Neural cell (in vitro differentiated cells): ENCODE data around the gene DPYD. TPM values are rescaled to one million over a fixed set of nuclear protein-coding genes. Genes with fewer than 3 reads are reported as not detected.

Source experiments
- H2AFZ ChIP-seq: fragments of 200-600, 300-800 bp; sonication (generic), shearing (Covaris generic); 2 replicates; pipeline ENCODE4 v1.6.0; 2014; ENCODE audit warnings: low read depth, mild to moderate bottlenecking, antibody characterized with exemption, low read length, moderate library complexity
- H3F3A ChIP-seq: fragments of 200-600 bp; shearing (Covaris generic); 2 replicates; pipeline ENCODE4 v1.6.1; 2016; ENCODE audit warnings: mild to moderate bottlenecking, moderate library complexity, mixed read lengths, antibody characterized with exemption, low read length; ENCODE audit not compliant: insufficient read depth, poor library complexity, severe bottlenecking
- H3K27ac ChIP-seq: fragments of 200-600, 300-800 bp; sonication (generic), shearing (Covaris generic); 2 replicates; pipeline ENCODE4 v1.5.1; 2014; ENCODE audit warnings: mild to moderate bottlenecking, low read length, moderate library complexity
- H3K27me3 ChIP-seq: fragments of 300-800, 200-600 bp; sonication (generic), shearing (Covaris generic); 2 replicates; pipeline ENCODE4 v1.6.0; 2014; ENCODE audit warnings: mild to moderate bottlenecking, low read depth, low read length, moderate library complexity; ENCODE audit not compliant: insufficient read depth
- H3K36me3 ChIP-seq: fragments of 300-800, 200-600 bp; sonication (generic), shearing (Covaris generic); 2 replicates; pipeline ENCODE4 v1.5.1; 2014; ENCODE audit warnings: mild to moderate bottlenecking, antibody characterized with exemption, low read length, moderate library complexity; ENCODE audit not compliant: insufficient read depth
- H3K4me2 ChIP-seq: fragments of 300-800, 200-600 bp; sonication (generic), shearing (Covaris generic); 2 replicates; pipeline ENCODE4 v1.6.0; 2014; ENCODE audit warnings: mild to moderate bottlenecking, low read length
- H3K4me3 ChIP-seq: fragments of 300-800, 200-600 bp; sonication (generic), shearing (Covaris generic); 2 replicates; pipeline ENCODE4 v1.5.1; 2014; ENCODE audit warnings: mild to moderate bottlenecking, low read length, moderate library complexity
- H3K79me2 ChIP-seq: fragments of 200-600 bp; shearing (Covaris generic); replicated peaks from 2 replicates; pipeline ENCODE4 v1.6.0; 2014; ENCODE audit warnings: mild to moderate bottlenecking, low read length, moderate library complexity; ENCODE audit not compliant: insufficient read depth
- H3K9ac ChIP-seq: fragments of 300-800, 200-600 bp; sonication (generic), shearing (Covaris generic); 2 replicates; pipeline ENCODE4 v1.6.1; 2016; ENCODE audit warnings: mild to moderate bottlenecking, low read length, mixed read lengths
- H3K9me2 ChIP-seq: fragments of 200-600 bp; shearing (Covaris generic); 2 replicates; pipeline ENCODE4 v1.6.1; 2016; ENCODE audit warnings: mild to moderate bottlenecking, low read length, mixed read lengths; ENCODE audit not compliant: insufficient read depth
- H3K9me3 ChIP-seq: fragments of 200-600, 300-800 bp; sonication (generic), shearing (Covaris generic); 2 replicates; pipeline ENCODE4 v1.6.1; 2016; ENCODE audit warnings: mild to moderate bottlenecking, mixed run types, low read length, moderate library complexity, mixed read lengths
- H4K20me1 ChIP-seq: fragments of 200-600 bp; shearing (Covaris generic); 2 replicates; pipeline ENCODE4 v1.6.1; 2016; ENCODE audit warnings: mild to moderate bottlenecking, mixed run types; ENCODE audit not compliant: insufficient read depth
- CTCF ChIP-seq: fragments of 450-650 bp; IDR thresholded peaks from 2 replicates; pipeline ENCODE4 v1.5.1; 2014; ENCODE audit warnings: antibody characterized with exemption, mild to moderate bottlenecking, moderate library complexity; ENCODE audit not compliant: poor library complexity, severe bottlenecking
- EP300 ChIP-seq: fragments of 450-650 bp; conservative IDR thresholded peaks from 2 replicates; pipeline ENCODE4 v1.6.1; 2014; ENCODE audit warnings: antibody characterized with exemption, mild to moderate bottlenecking, moderate library complexity; ENCODE audit not compliant: poor library complexity, severe bottlenecking
- EZH2 ChIP-seq: fragments of 200-600, 300-800 bp; shearing (Covaris generic), sonication (generic); IDR thresholded peaks from 2 replicates; pipeline ENCODE4 v1.6.1; 2014; ENCODE audit warnings: antibody characterized with exemption, low read length, borderline replicate concordance, mild to moderate bottlenecking; ENCODE audit not compliant: insufficient read depth, poor library complexity, severe bottlenecking
- MXI1 ChIP-seq: fragments of 450-650 bp; conservative IDR thresholded peaks from 2 replicates; pipeline ENCODE4 v1.6.1; 2014; ENCODE audit warnings: antibody characterized with exemption, mild to moderate bottlenecking; ENCODE audit not compliant: poor library complexity, severe bottlenecking
- POLR2AphosphoS5 ChIP-seq: IDR thresholded peaks from 2 replicates; pipeline ENCODE4 v1.6.1; 2012
- RAD21 ChIP-seq: fragments of 450-650 bp; conservative IDR thresholded peaks from 2 replicates; pipeline ENCODE4 v1.6.1; 2014; ENCODE audit warnings: antibody characterized with exemption, mild to moderate bottlenecking, moderate library complexity
- SMC3 ChIP-seq: fragments of 450-650 bp; conservative IDR thresholded peaks from 2 replicates; pipeline ENCODE4 v1.6.1; 2014; ENCODE audit warnings: antibody characterized with exemption, mild to moderate bottlenecking, moderate library complexity; ENCODE audit not compliant: poor library complexity
- TAF1 ChIP-seq: IDR thresholded peaks from 2 replicates; pipeline ENCODE4 v1.6.1; 2012; ENCODE audit warnings: low read depth
- polyA plus RNA-seq: library from polyadenylated mRNA; depleted of rRNA; stranded (reverse); fragments of >200 nt; gene quantifications from 2 replicates; pipeline ENCODE4 v1.2.3, GENCODE V29; 2014
- TF ChIP-seq, protein P1 (sequence below): IDR thresholded peaks from 2 replicates; pipeline ENCODE4 v1.6.1; 2012; ENCODE audit warnings: borderline replicate concordance

DPYD gene
- polyA plus RNA-seq, 1 donor from 2014 or later, result 6.7 TPM

DNA sequence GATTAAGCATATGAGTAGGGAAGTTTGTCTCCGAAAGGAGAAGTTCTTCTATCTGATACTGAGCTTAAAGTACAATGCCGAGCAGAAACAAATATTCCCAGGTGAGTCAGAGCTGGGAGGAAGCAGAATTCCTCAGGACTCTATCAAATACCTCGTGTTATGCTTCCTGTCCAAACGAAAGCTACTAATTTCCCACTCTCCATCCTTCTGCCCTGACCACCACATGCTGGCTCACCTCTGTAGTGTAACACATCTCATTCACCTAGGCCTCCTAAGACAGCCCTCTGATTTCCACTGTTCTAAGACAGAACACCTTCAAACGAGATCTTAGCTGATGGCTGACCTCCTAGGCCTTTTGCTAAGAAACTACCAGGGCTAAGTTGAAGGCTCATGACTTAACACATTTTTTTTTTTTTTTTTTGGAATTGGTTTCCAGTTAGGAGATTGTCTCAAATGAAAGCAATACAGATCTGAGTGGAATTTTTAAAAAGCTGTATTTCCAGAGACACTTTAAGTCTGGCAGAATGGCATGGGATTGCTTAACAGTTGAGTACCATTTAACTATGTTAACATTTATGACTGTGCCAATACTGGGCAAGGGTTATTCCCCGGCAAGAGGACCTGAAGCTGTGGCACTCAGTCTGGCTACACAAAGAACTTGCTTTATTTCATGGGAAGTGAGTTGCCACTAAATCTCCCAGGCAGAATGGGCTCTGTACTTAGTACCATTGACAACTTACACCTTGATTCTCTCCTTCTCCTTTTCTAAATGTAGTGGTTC is 583.4 kb downstream of the DPYD start:
- Histone ChIP-seq H3K27me3 (no peaks in the 10 kb centered on the region), H3K4me2 (no peak overlapping the region), H2AFZ (no peak overlapping the region), H3K27ac (no peak overlapping the region), H3F3A (no peaks in the 10 kb centered on the region), H3K9ac (no peak overlapping the region), H3K36me3 (no peaks in the 10 kb centered on the region), H3K9me3 (no peaks in the 10 kb centered on the region), H3K4me3 (no peak overlapping the region), H3K9me2 (no peaks in the 10 kb centered on the region), H4K20me1 (no peaks in the 10 kb centered on the region), H3K79me2 (no peaks in the 10 kb centered on the region)
- no peak for TF ChIP-seq MXI1
- TF ChIP-seq CTCF, result no peak
- TF ChIP-seq TAF1, result no peak
- no peak for TF ChIP-seq EP300
- TF ChIP-seq POLR2AphosphoS5, result no peak
- TF ChIP-seq EZH2, result no peak
- no peak for TF ChIP-seq RAD21
- TF ChIP-seq, protein P1, sequence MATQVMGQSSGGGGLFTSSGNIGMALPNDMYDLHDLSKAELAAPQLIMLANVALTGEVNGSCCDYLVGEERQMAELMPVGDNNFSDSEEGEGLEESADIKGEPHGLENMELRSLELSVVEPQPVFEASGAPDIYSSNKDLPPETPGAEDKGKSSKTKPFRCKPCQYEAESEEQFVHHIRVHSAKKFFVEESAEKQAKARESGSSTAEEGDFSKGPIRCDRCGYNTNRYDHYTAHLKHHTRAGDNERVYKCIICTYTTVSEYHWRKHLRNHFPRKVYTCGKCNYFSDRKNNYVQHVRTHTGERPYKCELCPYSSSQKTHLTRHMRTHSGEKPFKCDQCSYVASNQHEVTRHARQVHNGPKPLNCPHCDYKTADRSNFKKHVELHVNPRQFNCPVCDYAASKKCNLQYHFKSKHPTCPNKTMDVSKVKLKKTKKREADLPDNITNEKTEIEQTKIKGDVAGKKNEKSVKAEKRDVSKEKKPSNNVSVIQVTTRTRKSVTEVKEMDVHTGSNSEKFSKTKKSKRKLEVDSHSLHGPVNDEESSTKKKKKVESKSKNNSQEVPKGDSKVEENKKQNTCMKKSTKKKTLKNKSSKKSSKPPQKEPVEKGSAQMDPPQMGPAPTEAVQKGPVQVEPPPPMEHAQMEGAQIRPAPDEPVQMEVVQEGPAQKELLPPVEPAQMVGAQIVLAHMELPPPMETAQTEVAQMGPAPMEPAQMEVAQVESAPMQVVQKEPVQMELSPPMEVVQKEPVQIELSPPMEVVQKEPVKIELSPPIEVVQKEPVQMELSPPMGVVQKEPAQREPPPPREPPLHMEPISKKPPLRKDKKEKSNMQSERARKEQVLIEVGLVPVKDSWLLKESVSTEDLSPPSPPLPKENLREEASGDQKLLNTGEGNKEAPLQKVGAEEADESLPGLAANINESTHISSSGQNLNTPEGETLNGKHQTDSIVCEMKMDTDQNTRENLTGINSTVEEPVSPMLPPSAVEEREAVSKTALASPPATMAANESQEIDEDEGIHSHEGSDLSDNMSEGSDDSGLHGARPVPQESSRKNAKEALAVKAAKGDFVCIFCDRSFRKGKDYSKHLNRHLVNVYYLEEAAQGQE, result no peak
- no peak for TF ChIP-seq SMC3

GRCh38 chr1:97334454-97334853 is 586.4 kb downstream of the DPYD start:
- Histone ChIP-seq H3K9ac (no peak overlapping the region), H3K9me2 (no peaks in the 10 kb centered on the region), H3K36me3 (no peaks in the 10 kb centered on the region), H3K9me3 (no peaks in the 10 kb centered on the region), H3K4me3 (no peak overlapping the region), H3K79me2 (no peaks in the 10 kb centered on the region), H3K4me2 (no peak overlapping the region), H3K27ac (no peak overlapping the region), H4K20me1 (no peaks in the 10 kb centered on the region), H3K27me3 (no peaks in the 10 kb centered on the region), H3F3A (no peaks in the 10 kb centered on the region), H2AFZ (no peak overlapping the region)
- TF ChIP-seq EP300 (no peak), RAD21 (no peak)
- TF ChIP-seq, protein P1, result no peak
